Psoas muscle (tissue), 8 donors: ENCODE data around the gene ARAP3. TPM values are rescaled to one million over a fixed set of nuclear protein-coding genes. Genes with fewer than 3 reads are reported as not detected.

Experiments
- ATAC-seq, 4 donors: fragments of 200-7000 bp; cut with Tn5 transposase; one replicate each; pipeline ENCODE4 v1.9.1; 2020; ENCODE audit warnings: moderate library complexity in 3 of 4, mild to moderate bottlenecking in 2 of 4
- DNase-seq, 2 donors: peaks; one replicate each; pipeline ENCODE4 v3.0.0-alpha.2; 2020
- H3K27ac ChIP-seq: fragments of 200-600 bp; one replicate; pipeline ENCODE4 v1.8.0; 2022
- H3K27me3 ChIP-seq, 3 donors: fragments of 200-600 bp in 1 of 3; one replicate each; pipeline versions ENCODE4 v1.6.1 to v1.8.0; 2013 to 2022; ENCODE audit warnings: low read length in 2 of 3, mild to moderate bottlenecking in 2 of 3, moderate library complexity in 1 of 3; ENCODE audit not compliant: insufficient read depth in 3 of 3
- H3K36me3 ChIP-seq, 2 donors: fragments of 200-600 bp in 1 of 2; one replicate each; pipeline versions ENCODE4 v1.6.1 to v1.8.0; 2013 to 2022; ENCODE audit warnings: low read depth in 1 of 2, mild to moderate bottlenecking in 1 of 2, moderate library complexity in 1 of 2; ENCODE audit not compliant: insufficient read depth in 1 of 2
- H3K4me1 ChIP-seq: fragments of 200-600 bp; one replicate; pipeline ENCODE4 v1.8.0; 2022
- H3K4me3 ChIP-seq: fragments of 200-600 bp; one replicate; pipeline ENCODE4 v1.8.0; 2022; ENCODE audit warnings: mild to moderate bottlenecking
- H3K9me3 ChIP-seq: fragments of 200-600 bp; one replicate; pipeline ENCODE4 v1.8.0; 2022
- CTCF ChIP-seq: fragments of 200-600 bp; IDR thresholded peaks from one replicate; pipeline ENCODE4 v1.8.0; 2022; ENCODE audit warnings: antibody characterized with exemption
- WGBS, 3 donors: extraction: QIAGEN DNeasy Blood & Tissue Kit; methylation state at CpG; one replicate each; pipeline versions ENCODE4 v1.1.6 to v1.1.7; 2013; 5-methylcytosine and 5-hydroxymethylcytosine counted together
- intact Hi-C, 2 donors: fragments of 100-400 bp; cut with DNase I; formaldehyde crosslinking; loops; one replicate each; pipeline versions ENCODE4 v1.11.0 to v1.14.2; 2022
- polyA plus RNA-seq, 3 donors: library from polyadenylated mRNA; stranded (reverse); fragments of 200-250 nt; gene quantifications; one replicate each; pipeline ENCODE4 v1.2.3, GENCODE V29; 2013
- total RNA-seq, 4 donors: library from RNA; stranded (reverse); fragmentation: NEBNext Ultra II Directional in 2 of 4; extraction: Animal tissue kit (Norgen Biotek cat#: 25700) in 2 of 4; gene quantifications; one replicate each; pipeline versions ENCODE4 v1.2.1 to v1.2.4, GENCODE V29; 2021 to 2023
- donor health status: healthy with polysubstance abuse.
- donor health status: DM: no; HTN: no; CAD: no; lungs with moderate emphysema.
- donor health status: Bipolar disorder and iron deficiency.
- donor health status: healthy.
- donor health status: DM: yes; HTN: yes; CAD: no.
- donor health status: DM: no; HTN: no; CAD: no.
- donor health status: DM: no; HTN: no; CAD: no.
- donor health status: DM: yes; HTN: yes; CAD: no.

The ARAP3 gene
- total and polyA plus RNA-seq, 7 donors, result 2.4 to 10.0 (median 5.2) TPM

- TF ChIP-seq CTCF, result no peak
- intact Hi-C loops, result no loop called here
- Histone ChIP-seq H3K9me3 (no peaks in the 10 kb centered on the region), H3K4me1 (peaks cover 8% of the 10 kb centered on the region), H3K27ac (no peak overlapping the region), H3K27me3 (peaks cover 0 to 8% (median 0%) of the 10 kb centered on the region in 3 donors), H3K4me3 (no peak overlapping the region), H3K36me3 (no peaks in the 10 kb centered on the region)
- no peak for ATAC-seq
- 89 to 97% (median 96%) methylated on average over 2 of the region's 2 CpGs for WGBS, 3 donors
- no peak for DNase-seq
Measured at GRCh38 chr5:141641634-141642267, 40.3 kb downstream of the ARAP3 start.

- DNase-seq, result no peak
Measured at GRCh38 chr5:141640698-141641097, 41.3 kb downstream of the ARAP3 start.

GRCh38 chr5:141640051-141640415 is 42.0 kb downstream of the ARAP3 start:
- peaks cover 0 to 8% (median 0%) of the 10 kb centered on the region in 3 donors for H3K27me3 ChIP-seq
- 81 to 92% (median 87%) methylated on average over 3 of the region's 3 CpGs for WGBS, 3 donors
- peaks cover 13% of the 10 kb centered on the region for H3K4me1 ChIP-seq
- no peak for TF ChIP-seq CTCF
- H3K9me3 ChIP-seq, result no peaks in the 10 kb centered on the region
- H3K4me3 ChIP-seq, result no peak overlapping the region
- intact Hi-C loops, result no loop called here
- ATAC-seq, result no peak
- H3K36me3 ChIP-seq, result no peaks in the 10 kb centered on the region
- no peak for DNase-seq
- H3K27ac ChIP-seq, result no peak overlapping the region

More at GRCh38 chr5:141640698-141641097, 41.3 kb downstream of the ARAP3 start:
- TF ChIP-seq CTCF, result no peak
- Histone ChIP-seq H3K4me3 (no peak overlapping the region), H3K27ac (no peak overlapping the region), H3K36me3 (no peaks in the 10 kb centered on the region), H3K9me3 (no peaks in the 10 kb centered on the region), H3K27me3 (peaks cover 0 to 8% (median 0%) of the 10 kb centered on the region in 3 donors), H3K4me1 (peaks cover 8% of the 10 kb centered on the region)
- no peak for ATAC-seq
- intact Hi-C loops, result no loop called here
- 78 to 82% (median 79%) methylated on average over 9 of the region's 9 CpGs for WGBS, 3 donors

GRCh38 chr5:141639357-141640050 is 42.5 kb downstream of the ARAP3 start:
- H3K27me3 ChIP-seq, result peaks cover 0 to 8% (median 0%) of the 10 kb centered on the region in 3 donors
- intact Hi-C loops, result no loop called here
- 83 to 92% (median 91%) methylated on average over 12 of the region's 12 CpGs for WGBS, 3 donors
- DNase-seq, result no peak
- ATAC-seq, result no peak
- no peak overlapping the region for H3K27ac ChIP-seq
- no peak for TF ChIP-seq CTCF
- no peaks in the 10 kb centered on the region for H3K9me3 ChIP-seq
- H3K4me3 ChIP-seq, result no peak overlapping the region
- peaks cover 2% of the 10 kb centered on the region in 2 donors for H3K36me3 ChIP-seq
- peaks cover 15% of the 10 kb centered on the region for H3K4me1 ChIP-seq
